NCI-H1417 (cell line): ENCODE results near the gene LRRN4.
"Not testable (repeated sequence)": the region's sequence is repeated elsewhere in the genome, so short reads cannot be mapped to it uniquely, and the experiment has no call there.

Source experiments
- DNase-seq, 3 experiments: peaks; one replicate each; lab custom pipeline; 2025; lab: John Stamatoyannopoulos, UW

LRRN4 gene

DNA sequence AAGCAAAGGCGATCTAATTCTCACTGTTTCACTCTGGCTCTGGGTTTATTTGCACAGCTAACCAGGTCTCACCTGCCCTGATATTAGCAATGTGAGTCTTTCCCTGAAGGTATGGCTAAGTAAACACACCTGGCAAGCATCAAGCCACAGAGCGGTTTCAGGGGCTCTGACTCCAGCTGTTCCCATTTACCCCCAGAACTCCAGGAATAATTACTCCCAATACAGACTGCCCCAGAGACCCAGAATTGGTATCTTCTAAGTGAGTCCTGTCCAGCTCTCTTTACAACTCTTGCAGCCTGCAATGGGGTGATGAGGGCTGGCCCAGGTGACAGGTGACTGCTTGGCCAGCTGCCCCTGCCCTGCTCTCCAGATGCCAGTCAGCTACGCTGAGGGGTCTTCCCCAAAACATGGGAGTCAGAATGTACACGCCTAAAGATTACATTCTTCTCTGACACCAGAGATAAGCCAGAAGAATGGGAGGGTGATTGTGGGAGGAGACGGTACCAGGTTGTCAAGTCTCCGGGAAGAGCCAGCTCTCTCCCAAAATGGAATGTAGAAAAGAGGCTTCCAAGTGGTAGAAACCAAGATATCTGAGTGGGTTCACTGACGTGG is 4.9 kb upstream of the LRRN4 start:
- DNase-seq: peak; percentile 49 to 97 (median 80)

GRCh38 chr20:6057691-6058090 is 3.8 kb upstream of the LRRN4 start:
- DNase-seq: no peak

DNA sequence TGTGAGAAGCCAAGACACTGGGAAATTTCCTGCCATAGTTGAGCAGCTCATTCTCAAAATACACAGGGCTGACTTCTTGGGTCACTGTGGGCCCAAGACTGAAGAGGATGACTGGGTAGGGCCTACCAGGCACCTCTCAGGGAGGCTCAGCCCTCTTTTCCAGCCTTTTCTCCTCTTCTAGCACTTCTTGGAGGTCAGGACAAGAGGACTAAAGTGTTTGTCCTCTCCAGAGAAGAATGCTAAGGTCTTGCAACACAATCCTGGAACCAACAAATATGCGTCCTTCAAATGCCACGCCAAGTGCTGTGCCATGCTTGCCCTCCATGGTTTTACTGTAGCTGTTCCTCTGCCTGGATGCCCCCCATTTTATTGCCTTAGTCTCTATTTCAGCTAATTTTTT is 3.3 kb upstream of the LRRN4 start:
- no peak for DNase-seq

DNA sequence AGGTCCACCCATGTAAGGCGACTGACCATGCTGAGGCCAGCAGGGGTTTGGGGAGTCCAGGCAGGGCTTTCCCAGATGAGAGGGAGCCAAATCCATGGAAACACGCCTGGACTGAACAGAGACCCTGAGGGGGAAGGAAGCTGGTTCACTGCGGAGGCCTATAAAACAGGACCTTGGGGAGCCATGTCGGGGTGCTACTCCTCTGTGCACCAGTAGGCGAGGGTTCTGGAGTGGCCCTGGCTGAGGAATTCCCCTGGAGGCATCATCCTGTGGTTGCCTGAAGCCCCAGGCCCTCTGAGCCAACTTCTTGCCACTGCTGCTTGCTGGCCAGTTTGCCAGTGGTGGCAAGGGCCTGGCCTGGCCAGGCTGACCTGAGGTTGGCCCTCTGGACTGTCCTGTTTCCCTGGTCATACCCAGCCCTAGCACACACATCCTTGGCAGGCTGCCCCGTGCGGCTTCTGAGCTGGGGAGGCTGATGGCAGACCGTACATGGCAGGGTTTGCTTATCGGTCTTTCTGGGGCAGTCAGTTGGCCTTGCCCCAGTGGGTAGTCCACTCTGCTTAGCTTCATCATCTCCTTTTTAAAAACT is 2.2 kb upstream of the LRRN4 start:
- DNase-seq: no peak

DNA sequence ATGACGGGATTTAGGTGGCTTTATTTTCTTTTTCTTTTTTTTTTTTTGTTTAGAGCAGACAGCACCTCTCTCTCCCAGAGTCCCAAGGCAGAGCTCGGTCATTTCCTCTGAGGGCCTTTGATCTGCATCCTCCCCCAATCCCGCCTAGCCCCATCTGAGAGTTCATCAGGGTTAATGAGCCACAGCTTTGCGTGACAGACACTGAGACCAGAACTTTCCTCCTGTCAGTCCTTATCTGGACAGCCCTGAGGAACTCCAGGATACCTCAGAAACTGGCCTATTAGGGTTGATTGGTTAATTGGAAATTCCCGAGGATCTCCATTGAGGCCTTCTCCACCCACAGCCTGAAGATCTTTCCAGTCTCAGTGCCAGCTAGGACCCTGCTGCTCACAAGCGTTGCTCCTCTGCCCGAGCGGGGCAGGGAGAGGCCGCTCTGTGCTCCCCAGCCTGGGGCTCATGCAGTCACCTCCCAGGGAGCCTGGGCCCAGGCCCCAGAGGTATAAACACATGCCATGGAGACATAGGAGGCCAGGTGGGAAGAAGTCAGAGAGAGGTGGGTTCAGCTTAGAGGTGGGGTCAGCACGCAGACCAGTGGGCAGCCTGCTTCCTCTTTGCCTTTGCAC is 1.4 kb upstream of the LRRN4 start:
- no peak for DNase-seq

- not testable (repeated sequence) for DNase-seq
These were observed 810 bp upstream of the LRRN4 start for GRCh38 chr20:6054689-6055051.

DNA sequence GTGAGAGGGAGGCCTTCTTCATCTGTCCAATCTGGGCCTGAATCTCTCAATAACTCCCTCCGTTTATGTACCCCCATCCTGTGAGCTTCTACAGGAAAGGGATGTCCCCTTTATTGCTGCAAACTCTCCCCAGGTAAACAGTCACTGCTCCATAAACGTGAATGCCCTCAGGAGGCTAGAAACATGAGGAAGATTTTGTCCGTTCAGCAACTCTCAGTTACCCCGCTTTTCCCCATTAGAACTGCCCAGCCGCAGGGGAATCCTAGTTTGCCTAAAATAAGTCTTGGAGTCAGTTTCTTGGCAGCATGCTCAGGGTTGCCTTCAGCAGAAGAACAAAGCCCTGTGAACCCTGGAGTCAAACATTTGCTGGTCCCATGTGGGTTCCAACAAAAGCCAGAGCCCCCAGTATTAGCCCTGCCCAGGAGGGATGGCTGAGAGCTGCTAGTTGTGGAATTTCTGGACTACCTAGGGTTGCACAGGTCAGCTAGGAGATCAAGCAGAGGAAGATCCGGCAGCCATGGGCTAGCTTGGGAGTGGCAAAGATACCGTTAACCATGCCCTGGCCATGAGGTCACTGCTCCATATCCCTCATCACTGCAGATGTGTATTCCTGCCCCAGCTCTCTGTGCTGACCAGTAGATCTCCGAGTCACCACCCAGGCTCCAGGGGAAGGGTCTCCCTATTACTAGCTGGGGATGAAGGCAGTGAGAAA is 640 bp downstream of the LRRN4 start:
- peak in 1 of 3 experiments; percentile 42 for DNase-seq

- peak in 1 of 3 experiments; percentile 37 for DNase-seq
These were observed 2.4 kb downstream of the LRRN4 start for GRCh38 chr20:6051505-6051904.

DNA sequence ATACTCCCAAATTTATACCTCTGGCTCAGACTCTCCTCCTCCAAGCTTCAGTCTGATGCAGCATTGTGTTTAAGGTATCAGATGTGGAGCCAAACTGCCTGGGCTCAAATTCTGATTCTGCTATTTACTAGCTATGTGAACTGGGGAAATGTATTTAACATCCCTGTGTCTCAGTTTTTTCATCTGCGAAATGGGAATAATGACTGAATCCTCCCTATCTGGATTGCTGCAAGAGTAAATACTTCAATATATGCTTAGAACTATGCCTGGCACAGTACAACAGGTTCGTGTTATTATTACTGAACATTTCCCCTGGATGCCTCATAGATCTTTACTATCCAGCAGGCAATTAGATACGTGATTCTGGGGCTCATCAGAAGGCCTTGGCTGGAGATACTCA is 5.5 kb downstream of the LRRN4 start:
- no peak for DNase-seq

GRCh38 chr20:6046432-6046831 is 7.4 kb downstream of the LRRN4 start:
- DNase-seq: no peak

- no peak for DNase-seq
These were observed 8.3 kb downstream of the LRRN4 start for GRCh38 chr20:6045566-6045965.

DNA sequence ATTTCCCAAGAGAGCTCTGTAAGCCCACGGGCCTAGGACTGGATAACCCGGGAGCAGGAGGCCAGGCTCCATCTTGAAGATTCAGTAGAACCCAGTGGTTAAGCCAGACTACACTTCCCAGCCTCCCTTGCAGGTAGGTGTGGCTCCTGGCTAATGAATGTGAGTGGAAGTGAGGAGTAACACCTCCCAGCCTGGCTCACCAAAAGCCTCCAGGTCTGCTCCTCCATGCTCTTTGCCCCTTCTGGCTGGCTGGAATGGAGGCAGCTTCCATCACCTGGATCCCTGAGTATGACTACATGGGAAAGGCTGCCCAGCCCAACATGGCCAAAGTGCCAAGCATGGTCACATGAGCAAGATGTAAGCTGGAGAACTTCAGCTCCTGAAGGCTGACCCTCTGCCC is 9.7 kb downstream of the LRRN4 start:
- DNase-seq: no peak

DNA sequence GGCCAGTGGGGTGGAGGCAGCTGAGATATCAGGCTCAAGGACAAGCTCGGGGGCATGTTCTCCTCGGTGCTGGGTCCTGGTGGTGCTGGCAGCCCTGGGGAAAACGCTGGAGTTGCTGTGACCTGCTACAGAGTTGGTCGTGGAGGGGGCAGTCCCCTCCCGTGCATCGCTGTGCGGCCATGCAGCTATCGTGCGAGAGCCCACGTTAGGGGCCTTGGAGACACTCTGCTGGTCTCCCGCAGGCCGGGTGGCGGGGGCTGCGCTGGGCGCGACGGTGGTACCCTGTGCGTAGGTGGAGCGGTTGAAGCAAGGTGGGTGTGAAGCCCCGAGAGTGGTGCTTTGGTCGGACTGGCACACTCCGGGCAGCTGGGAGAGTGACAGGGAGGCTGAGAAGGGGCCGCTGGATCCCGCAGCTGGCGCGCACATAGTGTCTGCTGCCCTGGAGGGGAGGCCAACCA is 12.0 kb downstream of the LRRN4 start:
- no peak for DNase-seq

GRCh38 chr20:6040958-6041807 is 12.7 kb downstream of the LRRN4 start:
- DNase-seq: no peak

DNA sequence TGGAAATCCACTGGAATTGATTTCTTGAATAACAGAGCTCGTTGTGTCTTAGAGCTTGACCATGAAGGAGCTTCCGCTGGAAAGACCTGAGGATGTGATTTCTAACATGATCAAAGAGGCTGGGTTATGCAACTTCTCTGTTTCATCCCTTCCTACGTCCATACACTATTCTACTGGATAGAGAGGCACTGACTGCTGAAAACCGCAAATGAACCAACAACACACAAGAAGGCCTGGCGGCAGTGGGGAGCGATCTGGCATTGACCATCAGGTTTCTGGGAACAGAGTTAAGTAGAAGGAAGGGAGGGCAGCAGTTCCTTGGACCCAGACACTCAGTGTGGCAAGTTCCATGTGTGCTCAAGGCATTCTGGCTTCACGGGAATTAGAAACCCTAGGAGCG is 13.3 kb downstream of the LRRN4 start:
- no peak for DNase-seq

GRCh38 chr20:6039766-6040165 is 14.1 kb downstream of the LRRN4 start:
- no peak for DNase-seq

- no peak for DNase-seq
These were observed 15.6 kb downstream of the LRRN4 start for GRCh38 chr20:6038256-6038655.

DNA sequence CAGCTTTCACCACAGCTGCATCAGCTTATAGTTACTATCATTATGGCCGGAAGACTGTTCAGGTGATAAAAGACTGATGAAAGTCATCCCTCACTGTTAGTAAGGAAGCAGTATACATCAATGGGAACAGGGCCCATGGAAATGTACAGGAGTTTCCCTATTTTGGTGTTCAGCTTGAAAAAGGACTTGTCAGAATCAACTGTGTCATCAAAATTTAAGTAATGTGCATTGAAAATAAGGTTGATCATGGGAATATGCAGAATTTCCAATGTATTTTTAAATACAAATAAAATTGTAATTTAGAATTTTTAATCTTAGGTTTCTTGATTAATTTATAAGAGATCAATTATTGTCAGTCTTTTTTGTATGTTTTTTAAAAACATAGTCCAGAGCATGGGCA is 16.8 kb downstream of the LRRN4 start:
- DNase-seq: no peak

GRCh38 chr20:6036213-6036612 is 17.6 kb downstream of the LRRN4 start:
- no peak for DNase-seq

DNA sequence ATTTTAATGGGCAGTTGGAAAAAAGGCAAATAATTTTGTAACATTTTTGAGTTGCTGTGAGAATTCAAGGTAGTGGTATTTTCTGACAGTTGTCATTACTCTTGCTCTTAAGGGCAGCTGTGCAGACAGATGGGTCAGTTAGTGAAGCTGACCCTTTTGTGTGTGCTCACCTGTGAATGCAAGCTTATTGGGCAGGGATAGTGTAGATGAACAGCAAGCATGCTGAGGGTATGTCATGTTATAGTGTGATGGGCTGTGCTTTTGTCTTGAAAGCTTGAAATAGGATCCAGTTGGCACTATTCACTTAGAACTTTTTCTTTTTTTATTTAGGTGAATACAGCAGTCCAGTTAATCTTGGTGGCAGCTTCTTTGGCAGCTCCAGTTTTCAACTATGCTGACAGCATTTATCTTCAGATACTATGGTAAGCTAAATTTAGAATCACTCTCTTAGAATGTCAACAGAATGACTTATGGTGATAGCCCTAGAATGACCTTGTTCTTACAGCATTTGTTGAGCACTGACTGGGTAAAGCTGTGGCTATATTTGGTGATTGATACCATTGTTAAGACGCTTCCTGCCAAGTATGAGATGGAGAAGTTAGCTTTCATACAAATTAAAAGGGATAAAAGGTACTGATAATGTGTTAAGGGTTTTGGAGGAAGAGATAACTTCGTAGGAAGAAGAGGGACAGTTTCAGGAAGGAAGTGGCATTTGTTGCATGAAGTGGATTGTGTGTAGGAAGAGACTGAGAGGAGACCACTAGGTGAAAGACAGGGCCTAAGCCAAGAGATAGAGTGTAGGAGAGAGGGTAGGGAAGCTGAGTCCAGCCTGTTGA is 19.5 kb downstream of the LRRN4 start:
- no peak for DNase-seq

- DNase-seq: not testable (repeated sequence)
These were observed 21.0 kb downstream of the LRRN4 start for GRCh38 chr20:6032907-6033306.
